SK-N-MC (cell line): Measurements from ENCODE around the gene HK1.

Experiments
- DNase-seq: peaks from one replicate; pipeline ENCODE4 v3.0.0-alpha.2; 2011; ENCODE audit warnings: low read depth, low spot score
- H3K27ac ChIP-seq: fragments of 200-600 bp; sonication (generic); 2 replicates; pipeline ENCODE4 v1.5.1; 2016; ENCODE audit warnings: mixed run types
- H3K36me3 ChIP-seq: fragments of 200-600 bp; sonication (generic); 2 replicates; pipeline ENCODE4 v1.6.1; 2017; ENCODE audit warnings: antibody characterized with exemption, low read length, mixed read lengths; ENCODE audit not compliant: insufficient read depth
- H3K4me3 ChIP-seq: fragments of 200-600 bp; sonication (generic); 2 replicates; pipeline ENCODE4 v1.5.1; 2016
- H3K9ac ChIP-seq: fragments of 200-600 bp; sonication (generic); 2 replicates; pipeline ENCODE4 v1.8.0; 2017; ENCODE audit warnings: mixed run types, mixed read lengths; ENCODE audit not compliant: insufficient read length
- H3K9me3 ChIP-seq: fragments of 200-600 bp; sonication (generic); 2 replicates; pipeline ENCODE4 v1.6.1; 2017; ENCODE audit warnings: low read depth, mild to moderate bottlenecking, antibody characterized with exemption, low read length, moderate library complexity, mixed read lengths
- EZH2 ChIP-seq: fragments of 200-600 bp; sonication (generic); IDR thresholded peaks from one replicate; pipeline ENCODE4 v1.6.1; 2017; ENCODE audit warnings: antibody characterized with exemption
- FOXP2 ChIP-seq: optimal IDR thresholded peaks from 2 replicates; pipeline ENCODE3; 2011; ENCODE audit warnings: mild to moderate bottlenecking, moderate library complexity; ENCODE audit not compliant: insufficient read depth; ENCODE audit errors: extremely low read length, control extremely low read depth
- POLR2AphosphoS5 ChIP-seq: IDR thresholded peaks from 2 replicates; pipeline ENCODE4 v1.6.1; 2012; ENCODE audit warnings: mild to moderate bottlenecking, low read depth, low read length, borderline replicate concordance

HK1 gene

DNA sequence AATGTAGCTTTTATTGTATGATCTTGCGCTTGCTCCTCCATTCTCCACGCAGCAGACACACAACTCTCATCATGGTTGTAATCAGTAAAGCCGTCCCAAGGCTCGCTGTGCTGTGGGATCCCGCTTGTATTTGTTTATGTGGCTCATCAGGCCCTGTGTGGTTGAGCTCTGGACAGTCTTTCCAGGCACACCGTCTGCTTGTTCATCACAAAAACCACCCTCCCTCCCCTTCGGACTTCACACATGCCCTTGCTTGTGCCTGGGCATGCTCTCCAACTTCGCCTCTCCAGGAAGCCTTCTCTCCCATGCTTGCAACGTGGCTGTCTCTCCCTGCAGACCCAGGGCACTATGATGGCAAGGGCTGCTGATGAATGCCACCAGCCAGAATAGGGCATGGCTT lies 62.4 kb downstream of the HK1 start:
- TF ChIP-seq EZH2: no peak
- TF ChIP-seq FOXP2: no peak
- Histone ChIP-seq H3K9ac (no peak overlapping the region), H3K4me3 (no peak overlapping the region)

DNA sequence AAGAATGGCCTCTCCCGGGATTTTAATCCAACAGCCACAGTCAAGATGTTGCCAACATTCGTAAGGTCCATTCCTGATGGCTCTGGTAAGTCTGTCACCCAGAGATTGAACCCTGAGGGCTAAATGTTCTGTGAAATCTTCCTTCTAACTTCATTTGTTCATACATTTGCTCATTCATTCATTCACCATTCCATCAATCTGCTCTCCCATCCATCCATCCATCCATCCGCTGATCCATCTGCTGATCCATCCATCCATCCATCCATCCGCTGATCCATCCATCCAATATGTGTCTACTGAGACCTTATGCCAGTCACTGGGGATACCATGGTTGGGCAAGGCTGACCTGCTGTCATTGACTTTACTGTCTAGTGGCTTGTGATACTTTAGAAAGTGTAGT lies 65.6 kb downstream of the HK1 start:
- Histone ChIP-seq H3K9ac (no peak overlapping the region), H3K4me3 (no peak overlapping the region), H3K27ac (no peak overlapping the region), H3K36me3 (no peaks in the 10 kb centered on the region), H3K9me3 (no peaks in the 10 kb centered on the region)
- TF ChIP-seq EZH2 (no peak), POLR2AphosphoS5 (no peak), FOXP2 (no peak)
- DNase-seq: no peak

More for the DNA sequence above, 62.4 kb downstream of the HK1 start:
- DNase-seq: no peak
- no peaks in the 10 kb centered on the region for H3K9me3 ChIP-seq
- H3K27ac ChIP-seq: no peak overlapping the region
- H3K36me3 ChIP-seq: no peaks in the 10 kb centered on the region

DNA sequence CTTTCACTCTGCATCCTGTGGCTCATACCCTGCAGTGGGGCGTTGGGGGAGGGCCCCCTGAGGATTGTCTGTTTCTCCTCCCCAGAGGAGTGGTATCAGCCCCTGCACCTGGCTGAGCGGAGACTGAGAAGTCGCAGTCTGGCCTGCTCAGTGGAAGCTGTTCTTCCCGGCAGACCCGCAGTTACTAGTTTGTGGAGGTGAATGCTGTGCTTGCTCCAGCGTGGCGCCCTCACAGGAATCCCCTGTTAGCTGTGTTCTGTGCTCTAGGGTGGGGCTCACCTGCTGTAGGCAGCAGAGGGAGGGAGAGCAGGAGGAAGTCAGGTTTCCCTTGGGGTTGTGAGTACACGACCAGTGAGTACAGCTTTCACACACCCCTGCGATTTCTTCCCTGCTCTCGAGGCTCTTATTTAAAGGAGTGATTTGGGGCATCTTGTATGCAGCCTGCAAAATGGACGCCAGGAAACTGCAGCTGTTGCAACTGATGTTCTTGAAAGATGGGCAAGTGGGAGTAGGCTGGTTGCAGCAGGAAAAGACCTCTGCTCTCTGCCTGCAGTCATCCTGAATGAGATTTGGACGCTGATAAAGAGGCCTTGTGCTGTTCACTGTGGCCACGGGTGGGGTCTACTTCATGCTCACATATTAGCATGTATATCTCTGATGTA lies 66.4 kb downstream of the HK1 start:
- no peaks in the 10 kb centered on the region for H3K36me3 ChIP-seq
- DNase-seq: no peak
- H3K4me3 ChIP-seq: no peak overlapping the region
- H3K9me3 ChIP-seq: no peaks in the 10 kb centered on the region
- TF ChIP-seq POLR2AphosphoS5 (no peak), FOXP2 (no peak), EZH2 (no peak)
- no peak overlapping the region for H3K27ac ChIP-seq
- no peak overlapping the region for H3K9ac ChIP-seq

DNA sequence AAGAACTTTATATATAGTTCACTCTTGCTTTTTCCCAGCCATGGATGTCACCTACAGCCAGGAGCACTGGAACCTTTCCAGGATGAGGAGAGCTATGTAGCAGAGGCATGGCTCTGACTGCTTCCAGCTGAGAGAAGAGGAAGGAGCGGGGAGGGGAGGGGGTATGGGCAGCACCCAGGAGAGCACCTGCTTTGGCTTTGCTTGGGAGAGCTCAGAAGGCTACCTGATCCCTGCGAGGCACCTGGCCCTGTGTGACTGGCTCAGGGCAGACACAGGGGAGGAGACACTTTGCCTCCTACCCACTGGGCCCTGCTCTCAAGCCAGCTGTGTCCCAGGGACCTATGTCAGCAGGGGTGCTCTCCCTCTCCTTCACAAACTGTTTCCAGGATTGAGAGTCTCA lies 67.1 kb downstream of the HK1 start:
- no peak for DNase-seq
- Histone ChIP-seq H3K9me3 (no peaks in the 10 kb centered on the region), H3K36me3 (no peaks in the 10 kb centered on the region)

DNA sequence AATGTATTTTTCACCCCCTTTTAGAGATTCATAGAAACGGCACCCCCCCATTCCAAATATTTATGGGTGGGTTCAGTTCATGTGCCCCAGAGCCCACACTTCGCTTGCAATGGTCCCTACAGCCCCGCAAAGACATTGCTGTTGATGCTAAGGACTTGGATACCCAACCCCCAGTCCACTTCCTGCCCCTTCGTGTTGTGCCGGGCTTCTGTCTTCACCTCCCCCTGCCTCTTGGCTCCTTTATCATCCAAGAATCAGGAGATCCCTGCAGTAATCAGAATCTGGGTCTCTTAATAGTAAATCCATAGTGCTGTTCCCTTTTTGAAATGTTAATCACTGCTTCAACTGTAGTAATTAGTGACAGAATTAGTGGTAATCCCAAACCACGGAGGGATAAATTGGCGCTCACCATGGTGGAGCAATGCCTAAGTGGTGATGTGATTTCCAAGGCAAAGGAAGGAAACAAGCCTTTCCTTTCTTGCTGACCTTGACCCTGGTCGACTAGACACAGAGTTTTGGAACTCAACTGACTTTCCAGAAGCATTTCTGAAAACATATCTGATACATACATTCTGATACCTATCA lies 67.7 kb downstream of the HK1 start:
- H3K9me3 ChIP-seq: no peaks in the 10 kb centered on the region
- H3K36me3 ChIP-seq: no peaks in the 10 kb centered on the region
- DNase-seq: no peak
- H3K4me3 ChIP-seq: no peak overlapping the region
- no peak overlapping the region for H3K9ac ChIP-seq
- TF ChIP-seq POLR2AphosphoS5 (no peak), EZH2 (no peak), FOXP2 (no peak)
- no peak overlapping the region for H3K27ac ChIP-seq

More for the DNA sequence above, 67.1 kb downstream of the HK1 start:
- TF ChIP-seq POLR2AphosphoS5 (no peak), EZH2 (no peak), FOXP2 (no peak)
- H3K9ac ChIP-seq: no peak overlapping the region
- H3K27ac ChIP-seq: no peak overlapping the region
- H3K4me3 ChIP-seq: no peak overlapping the region

DNA sequence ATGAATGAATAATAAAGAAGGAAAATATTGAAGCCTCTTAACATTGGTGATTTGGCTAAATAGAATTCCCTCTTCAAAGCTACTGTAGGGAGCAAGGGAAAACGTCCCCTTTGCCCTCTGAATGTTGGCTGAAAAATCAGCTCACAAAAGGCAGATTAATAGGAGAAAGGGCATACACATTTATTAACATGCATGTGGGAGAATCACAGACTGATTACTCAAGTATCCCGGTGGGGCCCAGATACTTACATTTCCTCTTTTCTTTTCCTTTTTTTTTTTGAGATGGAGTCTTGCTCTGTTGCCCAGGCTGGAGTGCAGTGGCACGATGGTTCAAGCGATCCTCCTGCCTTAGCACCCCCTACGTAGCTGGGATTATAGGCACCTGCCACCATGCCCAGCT lies 68.5 kb downstream of the HK1 start:
- Histone ChIP-seq H3K36me3 (no peaks in the 10 kb centered on the region), H3K4me3 (no peak overlapping the region), H3K27ac (no peak overlapping the region), H3K9ac (no peak overlapping the region), H3K9me3 (no peaks in the 10 kb centered on the region)
- TF ChIP-seq EZH2 (no peak), POLR2AphosphoS5 (no peak), FOXP2 (no peak)
- DNase-seq: no peak

DNA sequence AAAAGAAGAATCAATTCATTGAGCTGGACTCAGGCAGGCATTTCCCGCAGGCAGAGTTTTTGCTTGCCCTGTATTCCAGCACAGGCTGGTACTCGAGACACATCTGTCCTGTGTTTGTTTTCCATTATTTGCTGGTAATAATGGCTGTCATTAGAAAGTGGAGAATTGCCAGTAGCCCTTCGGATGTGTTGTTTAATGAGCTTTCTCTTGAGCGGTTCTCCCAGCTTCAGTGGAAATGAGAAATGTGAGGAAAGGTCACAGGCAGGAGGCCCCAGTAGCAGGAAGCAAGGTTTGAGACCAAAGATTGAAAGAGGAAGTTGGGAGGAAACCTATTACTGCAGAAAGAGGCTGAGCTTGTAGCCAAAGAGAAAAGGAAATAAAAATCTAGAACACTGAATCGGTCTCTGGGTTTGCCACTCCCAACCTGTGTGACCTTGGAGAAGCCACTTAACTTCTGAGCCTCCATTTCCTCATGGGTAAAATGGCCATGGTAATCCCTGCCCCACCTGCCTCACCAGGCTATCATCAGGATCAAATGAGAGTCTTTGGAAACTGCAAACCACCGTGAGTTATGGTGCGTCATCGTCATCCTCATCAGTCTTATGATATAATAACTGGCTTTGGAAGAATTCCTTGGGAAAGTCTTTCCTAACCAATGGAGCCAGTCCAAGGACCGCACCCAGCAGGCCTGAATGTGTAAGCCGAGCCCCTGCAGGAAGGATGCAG lies 70.7 kb downstream of the HK1 start:
- no peak for DNase-seq
- Histone ChIP-seq H3K27ac (no peak overlapping the region), H3K9me3 (no peaks in the 10 kb centered on the region), H3K4me3 (no peak overlapping the region), H3K36me3 (no peaks in the 10 kb centered on the region), H3K9ac (no peak overlapping the region)
- TF ChIP-seq POLR2AphosphoS5: no peak
- no peak for TF ChIP-seq FOXP2
- no peak for TF ChIP-seq EZH2

DNA sequence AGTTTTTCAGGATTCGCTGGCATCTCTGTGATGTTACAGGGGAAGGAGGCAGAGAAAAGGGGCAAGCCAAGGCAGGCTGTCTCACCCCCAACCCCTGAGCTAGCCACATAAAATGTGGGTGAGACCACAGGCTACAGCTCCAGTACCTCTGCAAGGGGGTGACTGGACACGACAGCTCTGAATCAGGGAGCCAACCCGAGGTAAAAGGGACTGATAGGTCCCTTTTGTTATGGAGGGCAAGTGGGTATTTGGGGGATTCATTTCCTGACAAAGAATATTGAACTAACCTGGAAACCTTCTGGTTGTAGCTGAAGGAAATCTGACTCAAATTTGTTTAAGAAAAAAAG lies 71.2 kb downstream of the HK1 start:
- H3K27ac ChIP-seq: no peak overlapping the region
- no peaks in the 10 kb centered on the region for H3K9me3 ChIP-seq
- no peak for TF ChIP-seq FOXP2
- no peak for TF ChIP-seq POLR2AphosphoS5
- no peak for TF ChIP-seq EZH2
- DNase-seq: no peak
- H3K36me3 ChIP-seq: no peaks in the 10 kb centered on the region
- H3K4me3 ChIP-seq: no peak overlapping the region
- H3K9ac ChIP-seq: no peak overlapping the region
